PC-9 (cell line): ENCODE results near the gene OR2L13. TPM values are rescaled to one million over a fixed set of nuclear protein-coding genes. Genes with fewer than 3 reads are reported as not detected.

Source experiments
- BruUV-seq: library from RNA; stranded (reverse); fragments of 400-500 nt; replicated peaks from 2 replicates; lab custom pipeline; 2021; lab: Mats Ljungman, UMichigan
- CTCF ChIA-PET: fragments of 300-600 bp; sonication (Branson Sonifier 250); formaldehyde crosslinking; loops from one replicate; lab custom pipeline; 2022; ENCODE audit warnings: antibody characterized with exemption; lab: Charles Lee
- POLR2A ChIA-PET: fragments of 300-600 bp; sonication (Branson Sonifier 250); formaldehyde crosslinking; loops from one replicate; lab custom pipeline; 2022; ENCODE audit warnings: antibody characterized with exemption; ENCODE audit not compliant: unreplicated experiment; lab: Charles Lee
- DNase-seq, 2 experiments: peaks; one replicate each; pipeline versions ENCODE4 v3.0.0 to v3.0.0-alpha.2; 2015 to 2022; ENCODE audit warnings: mixed read lengths in 1 of 2
- H2AFZ ChIP-seq: fragments of 200-600 bp; sonication (generic); 2 replicates; pipeline ENCODE4 v1.8.1; 2017; ENCODE audit warnings: antibody characterized with exemption
- H3F3A ChIP-seq: fragments of 200-600 bp; sonication (generic); 2 replicates; pipeline ENCODE4 v1.8.1; 2017; ENCODE audit warnings: antibody characterized with exemption, mild to moderate bottlenecking, low read depth; ENCODE audit not compliant: insufficient read depth
- H3K27ac ChIP-seq: fragments of 200-600 bp; sonication (generic); 2 replicates; pipeline ENCODE4 v1.6.1; 2016; ENCODE audit warnings: mixed run types
- H3K27me3 ChIP-seq: fragments of 200-600 bp; sonication (generic); 2 replicates; pipeline ENCODE4 v1.6.1; 2016; ENCODE audit warnings: low read depth, mixed run types; ENCODE audit not compliant: insufficient read depth
- H3K36me3 ChIP-seq: fragments of 200-600 bp; sonication (generic); 2 replicates; pipeline ENCODE4 v1.6.1; 2016; ENCODE audit warnings: low read depth, mixed run types
- H3K4me1 ChIP-seq: fragments of 200-600 bp; sonication (generic); replicated peaks from 2 replicates; pipeline ENCODE4 v1.6.1; 2016; ENCODE audit warnings: mixed run types; ENCODE audit not compliant: insufficient read depth
- H3K4me2 ChIP-seq: fragments of 200-600 bp; sonication (generic); 2 replicates; pipeline ENCODE4 v1.6.1; 2017; ENCODE audit warnings: mixed run types
- H3K4me3 ChIP-seq: fragments of 200-600 bp; sonication (generic); 2 replicates; pipeline ENCODE4 v1.6.1; 2016; ENCODE audit warnings: mixed run types
- H3K79me2 ChIP-seq: fragments of 200-600 bp; sonication (generic); 2 replicates; pipeline ENCODE4 v1.6.1; 2017; ENCODE audit warnings: low read depth, mixed run types
- H3K9me2 ChIP-seq: fragments of 200-600 bp; sonication (generic); 2 replicates; pipeline ENCODE4 v1.8.1; 2017; ENCODE audit warnings: mild to moderate bottlenecking; ENCODE audit not compliant: insufficient read depth
- H3K9me3 ChIP-seq: fragments of 200-600 bp; sonication (generic); 2 replicates; pipeline ENCODE4 v1.8.1; 2016; ENCODE audit warnings: low read depth; ENCODE audit not compliant: insufficient read depth
- H4K20me1 ChIP-seq: fragments of 200-600 bp; sonication (generic); 2 replicates; pipeline ENCODE4 v1.8.1; 2017; ENCODE audit not compliant: insufficient read depth
- EZH2 ChIP-seq: fragments of 200-600 bp; sonication (generic); IDR thresholded peaks from 2 replicates; pipeline ENCODE4 v1.8.0; 2017; ENCODE audit warnings: antibody characterized with exemption, low read depth
- intact Hi-C: fragments of 100-400 bp; cut with micrococcal nuclease; formaldehyde crosslinking; loops from one replicate; pipeline ENCODE4 v1.10.0; 2022; ENCODE audit not compliant: unreplicated experiment
- total RNA-seq: library from RNA; stranded (reverse); gene quantifications from 2 replicates; pipeline ENCODE4 v1.2.3, GENCODE V29; 2021
- TF ChIP-seq, protein P1 (sequence below): fragments of 200-600 bp; sonication (generic); conservative IDR thresholded peaks from 2 replicates; pipeline ENCODE4 v1.6.1; 2017; ENCODE audit warnings: mixed run types, antibody characterized with exemption, mild to moderate bottlenecking, moderate library complexity

The OR2L13 gene
- total RNA-seq, 1 experiment from 2014 or later, result not detected

- POLR2A ChIA-PET, result no interaction called here
- intact Hi-C loops, result no loop called here
- no peak for DNase-seq
Measured at GRCh38 chr1:248127653-248128052, 32.7 kb downstream of the OR2L13 start.

GRCh38 chr1:248136811-248137210 is 41.8 kb downstream of the OR2L13 start:
- no peaks in the 10 kb centered on the region for H3K9me2 ChIP-seq
- H3K27me3 ChIP-seq, result no peaks in the 10 kb centered on the region
- no peaks in the 10 kb centered on the region for H3K9me3 ChIP-seq
- H3K27ac ChIP-seq, result no peak overlapping the region
- POLR2A ChIA-PET, result no interaction called here
- H3K79me2 ChIP-seq, result no peaks in the 10 kb centered on the region
- no peak for TF ChIP-seq EZH2
- TF ChIP-seq, protein P1, sequence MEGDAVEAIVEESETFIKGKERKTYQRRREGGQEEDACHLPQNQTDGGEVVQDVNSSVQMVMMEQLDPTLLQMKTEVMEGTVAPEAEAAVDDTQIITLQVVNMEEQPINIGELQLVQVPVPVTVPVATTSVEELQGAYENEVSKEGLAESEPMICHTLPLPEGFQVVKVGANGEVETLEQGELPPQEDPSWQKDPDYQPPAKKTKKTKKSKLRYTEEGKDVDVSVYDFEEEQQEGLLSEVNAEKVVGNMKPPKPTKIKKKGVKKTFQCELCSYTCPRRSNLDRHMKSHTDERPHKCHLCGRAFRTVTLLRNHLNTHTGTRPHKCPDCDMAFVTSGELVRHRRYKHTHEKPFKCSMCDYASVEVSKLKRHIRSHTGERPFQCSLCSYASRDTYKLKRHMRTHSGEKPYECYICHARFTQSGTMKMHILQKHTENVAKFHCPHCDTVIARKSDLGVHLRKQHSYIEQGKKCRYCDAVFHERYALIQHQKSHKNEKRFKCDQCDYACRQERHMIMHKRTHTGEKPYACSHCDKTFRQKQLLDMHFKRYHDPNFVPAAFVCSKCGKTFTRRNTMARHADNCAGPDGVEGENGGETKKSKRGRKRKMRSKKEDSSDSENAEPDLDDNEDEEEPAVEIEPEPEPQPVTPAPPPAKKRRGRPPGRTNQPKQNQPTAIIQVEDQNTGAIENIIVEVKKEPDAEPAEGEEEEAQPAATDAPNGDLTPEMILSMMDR, result no peak
- intact Hi-C loops, result no loop called here
- no peak overlapping the region for H3K4me3 ChIP-seq
- no TSS peak for BruUV-seq
- DNase-seq, result no peak
- CTCF ChIA-PET, result no interaction called here
- H3K4me1 ChIP-seq, result no peaks in the 10 kb centered on the region
- H3K36me3 ChIP-seq, result no peaks in the 10 kb centered on the region
- no peaks in the 10 kb centered on the region for H3F3A ChIP-seq
- H4K20me1 ChIP-seq, result no peaks in the 10 kb centered on the region
- no peak overlapping the region for H2AFZ ChIP-seq
- no peak overlapping the region for H3K4me2 ChIP-seq

More at GRCh38 chr1:248127653-248128052, 32.7 kb downstream of the OR2L13 start:
- H3K27ac ChIP-seq, result no peak overlapping the region
- H3K4me2 ChIP-seq, result no peak overlapping the region
- no peak for TF ChIP-seq EZH2
- TF ChIP-seq, protein P1, result no peak
- no peaks in the 10 kb centered on the region for H3K27me3 ChIP-seq
- H3K4me3 ChIP-seq, result no peak overlapping the region
- no peaks in the 10 kb centered on the region for H4K20me1 ChIP-seq
- no peaks in the 10 kb centered on the region for H3K4me1 ChIP-seq
- H2AFZ ChIP-seq, result no peak overlapping the region
- H3K36me3 ChIP-seq, result no peaks in the 10 kb centered on the region
- no peaks in the 10 kb centered on the region for H3K9me3 ChIP-seq
- BruUV-seq, result no TSS peak
- no peaks in the 10 kb centered on the region for H3K79me2 ChIP-seq
- CTCF ChIA-PET, result no interaction called here
- H3F3A ChIP-seq, result no peaks in the 10 kb centered on the region
- H3K9me2 ChIP-seq, result no peaks in the 10 kb centered on the region

DNA sequence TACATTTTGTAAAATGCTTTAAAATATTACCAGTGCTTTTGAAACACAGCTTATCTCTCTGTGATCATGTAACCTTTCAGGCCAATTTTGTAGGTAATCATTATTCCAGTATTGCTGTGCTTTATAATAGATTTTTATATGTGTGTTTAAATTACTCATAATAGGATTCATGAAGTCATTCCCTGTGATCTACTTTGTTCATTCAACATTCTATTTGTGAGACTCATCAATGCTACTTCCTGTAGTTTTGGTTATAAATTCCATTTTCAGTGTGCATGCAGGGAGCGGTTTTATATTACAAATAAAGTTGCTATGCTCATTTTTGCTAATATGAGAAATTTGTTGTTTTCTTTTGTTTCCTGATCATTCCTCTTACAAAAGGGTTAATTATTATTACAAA is 45.9 kb downstream of the OR2L13 start:
- no peaks in the 10 kb centered on the region for H3K9me3 ChIP-seq
- no peak overlapping the region for H3K4me2 ChIP-seq
- intact Hi-C loops, result no loop called here
- TF ChIP-seq, protein P1, result no peak
- no peak for TF ChIP-seq EZH2
- no peaks in the 10 kb centered on the region for H3K79me2 ChIP-seq
- H3K36me3 ChIP-seq, result no peaks in the 10 kb centered on the region
- H3K27ac ChIP-seq, result no peak overlapping the region
- CTCF ChIA-PET, result no interaction called here
- no peak overlapping the region for H3K4me3 ChIP-seq
- H2AFZ ChIP-seq, result no peak overlapping the region
- BruUV-seq, result no TSS peak
- DNase-seq, result no peak
- no peaks in the 10 kb centered on the region for H3K4me1 ChIP-seq
- POLR2A ChIA-PET, result no interaction called here
- H3K27me3 ChIP-seq, result no peaks in the 10 kb centered on the region
- no peaks in the 10 kb centered on the region for H3K9me2 ChIP-seq
- H4K20me1 ChIP-seq, result no peaks in the 10 kb centered on the region
- no peaks in the 10 kb centered on the region for H3F3A ChIP-seq
